ENCODE data around the gene PRKAG2.

GRCh38 chr7:151885202-151885580 is 8.3 kb upstream of the PRKAG2 start:
- TF ChIP-seq CTCF (conservative IDR thresholded peaks at IDR 0.05; ENCODE audit: low read depth, low read length) (no peak), EZH2phosphoT487 (IDR thresholded peaks at IDR 0.05; ENCODE audit: borderline replicate concordance, low read length) (no peak)

Measured in PC-3 (cell line).